ENCODE data around the gene INTS7.

INTS7 gene

GRCh38 chr1:211902624-211903291, 132.6 kb downstream of the INTS7 start:
- no peak for DNase-seq

GRCh38 chr1:211901945-211902344, 133.4 kb downstream of the INTS7 start:
- DNase-seq = no peak

GRCh38 chr1:211900441-211900840, 134.9 kb downstream of the INTS7 start:
- no peak for DNase-seq

- DNase-seq = no peak
Observed at GRCh38 chr1:211896958-211897357, 138.4 kb downstream of the INTS7 start.

GRCh38 chr1:211895126-211895759, 140.1 kb downstream of the INTS7 start:
- no peak for DNase-seq

- no peak for DNase-seq
Observed at GRCh38 chr1:211894312-211894711, 141.0 kb downstream of the INTS7 start.

- DNase-seq = no peak
Observed at GRCh38 chr1:211893260-211893659, 142.1 kb downstream of the INTS7 start.

- DNase-seq = no peak
Observed at GRCh38 chr1:211892577-211892976, 142.8 kb downstream of the INTS7 start.

GRCh38 chr1:211891708-211892107, 143.6 kb downstream of the INTS7 start:
- no peak for DNase-seq

Data from NK-92 treated with Interleukin-12 subunit alpha and Interleukin-12 subunit beta, amount 100 ng/mL, for 24 hours (cell line).